AG04449 (cell line): Measurements from ENCODE around the gene VPS16.

ENCODE experiments used
- CTCF ChIA-PET: fragments of 350-600 bp; formaldehyde crosslinking; extraction: SDS; loops from one replicate; lab custom pipeline; 2021; ENCODE audit warnings: antibody characterized with exemption; lab: Yijun Ruan, JAX
- POLR2A ChIA-PET: fragments of 400-600, 350-600 bp; formaldehyde crosslinking; extraction: SDS; loops from one replicate; lab custom pipeline; 2020; ENCODE audit warnings: antibody characterized with exemption, inconsistent platforms; lab: Yijun Ruan, JAX
- DNase-seq: peaks from one replicate; pipeline ENCODE4 v3.0.0-alpha.2; 2010; ENCODE audit warnings: low read depth, low spot score
- H3K4me3 ChIP-seq: 2 replicates; pipeline ENCODE4 v1.5.1; 2011; ENCODE audit warnings: low read depth, mild to moderate bottlenecking, control low read depth, low read length
- TF ChIP-seq, protein P1 (sequence below): IDR thresholded peaks from one replicate; pipeline ENCODE4 v1.5.1; 2011; ENCODE audit warnings: mild to moderate bottlenecking, moderate library complexity, low read length, control low read depth, inconsistent platforms; ENCODE audit not compliant: insufficient read depth; ENCODE audit errors: missing control alignments

Gene VPS16

GRCh38 chr20:2911200-2911599, 70.7 kb downstream of the VPS16 start:
- POLR2A ChIA-PET, result no interaction called here
- no peak for DNase-seq
- CTCF ChIA-PET, result no interaction called here
- TF ChIP-seq, protein P1, sequence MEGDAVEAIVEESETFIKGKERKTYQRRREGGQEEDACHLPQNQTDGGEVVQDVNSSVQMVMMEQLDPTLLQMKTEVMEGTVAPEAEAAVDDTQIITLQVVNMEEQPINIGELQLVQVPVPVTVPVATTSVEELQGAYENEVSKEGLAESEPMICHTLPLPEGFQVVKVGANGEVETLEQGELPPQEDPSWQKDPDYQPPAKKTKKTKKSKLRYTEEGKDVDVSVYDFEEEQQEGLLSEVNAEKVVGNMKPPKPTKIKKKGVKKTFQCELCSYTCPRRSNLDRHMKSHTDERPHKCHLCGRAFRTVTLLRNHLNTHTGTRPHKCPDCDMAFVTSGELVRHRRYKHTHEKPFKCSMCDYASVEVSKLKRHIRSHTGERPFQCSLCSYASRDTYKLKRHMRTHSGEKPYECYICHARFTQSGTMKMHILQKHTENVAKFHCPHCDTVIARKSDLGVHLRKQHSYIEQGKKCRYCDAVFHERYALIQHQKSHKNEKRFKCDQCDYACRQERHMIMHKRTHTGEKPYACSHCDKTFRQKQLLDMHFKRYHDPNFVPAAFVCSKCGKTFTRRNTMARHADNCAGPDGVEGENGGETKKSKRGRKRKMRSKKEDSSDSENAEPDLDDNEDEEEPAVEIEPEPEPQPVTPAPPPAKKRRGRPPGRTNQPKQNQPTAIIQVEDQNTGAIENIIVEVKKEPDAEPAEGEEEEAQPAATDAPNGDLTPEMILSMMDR, result no peak
- no peak overlapping the region for H3K4me3 ChIP-seq

DNA sequence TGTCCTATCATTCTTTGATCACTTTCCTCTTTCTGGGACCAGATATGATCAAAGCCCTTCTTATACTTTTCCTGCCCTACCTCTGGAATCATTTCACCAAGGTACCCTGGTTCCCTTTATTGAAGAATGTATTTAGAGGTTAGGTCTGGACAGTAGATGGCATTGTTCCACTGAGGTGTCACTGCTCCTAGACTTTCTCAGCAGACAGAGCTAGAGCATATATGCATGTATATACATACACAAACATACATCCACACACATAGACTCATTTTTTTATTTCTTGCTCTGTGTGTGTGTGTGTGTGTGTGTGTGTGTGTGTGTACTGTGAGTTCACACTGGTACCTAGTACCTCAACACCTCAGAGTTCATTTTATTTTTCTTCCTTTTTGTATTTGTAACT, 73.6 kb downstream of the VPS16 start:
- TF ChIP-seq, protein P1, result no peak
- no peak for DNase-seq
- CTCF ChIA-PET, result interaction anchor here (3.3 kb wide), 1 partner anchor 87 kb away, joined by 12 read pairs; no protein-coding TSS in a partner anchor
- H3K4me3 ChIP-seq, result no peak overlapping the region
- POLR2A ChIA-PET, result no interaction called here
